Esophagus squamous epithelium (tissue), 4 donors: Measurements from ENCODE around the gene COL24A1.

Experiments used
- POLR2A ChIP-seq, 4 donors: fragments of 450-650 bp; IDR thresholded peaks; one replicate each; pipeline ENCODE4 v1.6.1; 2017; ENCODE audit warnings: antibody characterized with exemption in 4 of 4, mild to moderate bottlenecking in 4 of 4, moderate library complexity in 3 of 4
- TF ChIP-seq, protein P1 (sequence below), 6 experiments: fragments of 450-650 bp in 4 of 6; fragments of 200-600 bp in 2 of 6; sonication (generic) in 2 of 6; IDR thresholded peaks; one replicate each; pipeline ENCODE4 v1.5.1; 2016 to 2019; ENCODE audit warnings: antibody characterized with exemption in 6 of 6, mild to moderate bottlenecking in 4 of 6, moderate library complexity in 4 of 6

DNA sequence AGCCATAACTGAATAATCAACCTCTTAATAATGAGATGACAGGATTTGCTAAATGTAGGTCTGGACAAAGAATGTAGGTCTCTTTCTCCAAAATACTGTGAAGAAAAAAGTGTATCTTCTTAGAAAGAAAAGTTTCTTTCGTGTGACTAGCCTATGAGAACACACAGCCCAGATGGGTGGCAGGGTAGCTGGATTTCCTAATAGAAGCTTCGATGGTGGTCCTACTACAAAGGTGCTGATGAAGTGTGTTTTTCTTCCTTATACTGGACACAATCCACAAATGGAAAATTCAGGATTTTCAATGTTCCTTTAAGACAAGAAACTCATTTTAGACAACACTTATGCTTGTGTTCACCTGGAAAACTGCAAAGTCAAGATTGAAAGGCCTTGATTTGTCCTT is 358.2 kb downstream of the COL24A1 start:
- TF ChIP-seq POLR2A (IDR thresholded peaks at IDR 0.05): no peak
- TF ChIP-seq, protein P1, sequence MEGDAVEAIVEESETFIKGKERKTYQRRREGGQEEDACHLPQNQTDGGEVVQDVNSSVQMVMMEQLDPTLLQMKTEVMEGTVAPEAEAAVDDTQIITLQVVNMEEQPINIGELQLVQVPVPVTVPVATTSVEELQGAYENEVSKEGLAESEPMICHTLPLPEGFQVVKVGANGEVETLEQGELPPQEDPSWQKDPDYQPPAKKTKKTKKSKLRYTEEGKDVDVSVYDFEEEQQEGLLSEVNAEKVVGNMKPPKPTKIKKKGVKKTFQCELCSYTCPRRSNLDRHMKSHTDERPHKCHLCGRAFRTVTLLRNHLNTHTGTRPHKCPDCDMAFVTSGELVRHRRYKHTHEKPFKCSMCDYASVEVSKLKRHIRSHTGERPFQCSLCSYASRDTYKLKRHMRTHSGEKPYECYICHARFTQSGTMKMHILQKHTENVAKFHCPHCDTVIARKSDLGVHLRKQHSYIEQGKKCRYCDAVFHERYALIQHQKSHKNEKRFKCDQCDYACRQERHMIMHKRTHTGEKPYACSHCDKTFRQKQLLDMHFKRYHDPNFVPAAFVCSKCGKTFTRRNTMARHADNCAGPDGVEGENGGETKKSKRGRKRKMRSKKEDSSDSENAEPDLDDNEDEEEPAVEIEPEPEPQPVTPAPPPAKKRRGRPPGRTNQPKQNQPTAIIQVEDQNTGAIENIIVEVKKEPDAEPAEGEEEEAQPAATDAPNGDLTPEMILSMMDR (IDR thresholded peaks at IDR 0.05): no peak
